ENCODE results near the gene PTPRE. TPM values are rescaled to one million over a fixed set of nuclear protein-coding genes. Genes with fewer than 3 reads are reported as not detected.

PTPRE gene
- total RNA-seq, 1 experiment from 2014 or later: 0.70 TPM

DNA sequence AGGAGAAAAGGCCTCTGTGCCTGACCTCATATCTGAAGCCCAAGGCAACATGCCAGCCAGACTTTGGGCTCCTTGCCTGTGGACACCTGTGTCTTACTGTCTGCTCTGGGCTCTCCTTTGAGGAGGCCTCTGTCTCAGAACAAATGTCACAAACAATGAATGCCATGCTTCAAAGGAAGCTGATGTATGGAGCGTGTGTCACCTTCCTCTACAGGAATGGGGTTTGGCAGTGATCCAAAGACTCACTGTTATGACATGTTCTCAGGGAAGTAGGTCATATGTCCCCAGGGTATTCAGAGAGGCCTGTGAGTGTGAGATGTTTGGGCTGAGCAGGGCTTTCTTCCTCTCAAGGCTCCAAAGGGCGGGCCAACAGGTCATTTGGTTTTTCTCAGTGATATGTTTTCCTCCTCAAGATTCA lies 38.4 kb downstream of the PTPRE start:
- Histone ChIP-seq H3K79me1 (ENCODE audit: insufficient read depth, low read depth, low read length, poor library complexity, severe bottlenecking) (no peaks in the 10 kb centered on the region), H2AFZ (ENCODE audit: low read length) (no peak overlapping the region), H3K27me3 (ENCODE audit: insufficient read depth, low read length) (no peaks in the 10 kb centered on the region), H2BK120ac (ENCODE audit: low read depth, low read length, poor library complexity, severe bottlenecking) (no peak overlapping the region), H3K56ac (ENCODE audit: insufficient read length, low read depth, low read length) (no peak overlapping the region), H3K27ac (ENCODE audit: insufficient read length, low read depth, low read length) (no peak overlapping the region), H3K9ac (ENCODE audit: extremely low read depth, insufficient read length, low read length) (no peak overlapping the region), H2BK15ac (ENCODE audit: low read depth, low read length) (no peak overlapping the region), H3K4ac (ENCODE audit: low read depth, low read length) (no peak overlapping the region), H3K23me2 (ENCODE audit: insufficient read length, low read depth, low read length, poor library complexity, severe bottlenecking) (no peaks in the 10 kb centered on the region), H4K20me1 (ENCODE audit: control insufficient read depth, insufficient read depth, insufficient read length) (no peaks in the 10 kb centered on the region), H3K79me2 (ENCODE audit: insufficient read depth, low read length) (no peaks in the 10 kb centered on the region), H2AK5ac (ENCODE audit: insufficient read length, low read length) (no peak overlapping the region), H4K5ac (ENCODE audit: insufficient read length, low read depth, low read length) (no peak overlapping the region), H3T11ph (ENCODE audit: low read length) (no peak overlapping the region), H3K18ac (ENCODE audit: insufficient read length, low read depth, low read length) (no peak overlapping the region), H3K4me2 (ENCODE audit: insufficient read depth, insufficient read length, low read length) (no peak overlapping the region), H4K91ac (ENCODE audit: insufficient read length, low read depth, low read length) (no peak overlapping the region), H3K23ac (ENCODE audit: insufficient read length, low read depth, low read length) (no peak overlapping the region), H3K9me3 (ENCODE audit: control insufficient read depth, low read depth, low read length) (no peaks in the 10 kb centered on the region), H2BK5ac (ENCODE audit: insufficient read length, low read length) (no peak overlapping the region), H2BK12ac (ENCODE audit: insufficient read length, low read depth, low read length) (no peak overlapping the region), H4K8ac (replicated peaks; ENCODE audit: insufficient read length, low read depth, low read length) (no peak overlapping the region), H3K14ac (ENCODE audit: insufficient read depth, low read length) (no peak overlapping the region), H2BK20ac (ENCODE audit: low read depth, low read length, poor library complexity, severe bottlenecking) (no peak overlapping the region), H3K4me1 (ENCODE audit: insufficient read depth, low read length) (no peaks in the 10 kb centered on the region)
- DNase-seq: no peak
- no peaks in the 10 kb centered on the region; a peak in 1 of 5 replicates for H3K9me3 Mint-ChIP-seq
- no CpG with 5 or more reads among the region's 2 CpGs for WGBS (ENCODE audit: extremely low coverage, insufficient read length, low lambda C conversion rate)
- TF ChIP-seq, protein P1, sequence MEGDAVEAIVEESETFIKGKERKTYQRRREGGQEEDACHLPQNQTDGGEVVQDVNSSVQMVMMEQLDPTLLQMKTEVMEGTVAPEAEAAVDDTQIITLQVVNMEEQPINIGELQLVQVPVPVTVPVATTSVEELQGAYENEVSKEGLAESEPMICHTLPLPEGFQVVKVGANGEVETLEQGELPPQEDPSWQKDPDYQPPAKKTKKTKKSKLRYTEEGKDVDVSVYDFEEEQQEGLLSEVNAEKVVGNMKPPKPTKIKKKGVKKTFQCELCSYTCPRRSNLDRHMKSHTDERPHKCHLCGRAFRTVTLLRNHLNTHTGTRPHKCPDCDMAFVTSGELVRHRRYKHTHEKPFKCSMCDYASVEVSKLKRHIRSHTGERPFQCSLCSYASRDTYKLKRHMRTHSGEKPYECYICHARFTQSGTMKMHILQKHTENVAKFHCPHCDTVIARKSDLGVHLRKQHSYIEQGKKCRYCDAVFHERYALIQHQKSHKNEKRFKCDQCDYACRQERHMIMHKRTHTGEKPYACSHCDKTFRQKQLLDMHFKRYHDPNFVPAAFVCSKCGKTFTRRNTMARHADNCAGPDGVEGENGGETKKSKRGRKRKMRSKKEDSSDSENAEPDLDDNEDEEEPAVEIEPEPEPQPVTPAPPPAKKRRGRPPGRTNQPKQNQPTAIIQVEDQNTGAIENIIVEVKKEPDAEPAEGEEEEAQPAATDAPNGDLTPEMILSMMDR (conservative IDR thresholded peaks at IDR 0.05): no peak
- peaks cover 3% of the 10 kb centered on the region for H3K27me3 Mint-ChIP-seq (ENCODE audit: low read depth)
- H3K4me1 Mint-ChIP-seq: peaks cover 2 to 3% of the 10 kb centered on the region in 2 experiments; a peak in 1 of 4 replicates
- H3K27ac Mint-ChIP-seq: no peak overlapping the region
- no peaks in the 10 kb centered on the region; a peak in 2 of 7 replicates for H3K36me3 Mint-ChIP-seq (ENCODE audit: insufficient read depth in 1 of 3, low read depth in 3 of 3)
- H3K4me3 Mint-ChIP-seq: no peak overlapping the region

All from H9 (cell line).